Stimulated activated CD8-positive, alpha-beta memory T cell treated with anti-CD3 and anti-CD28 coated beads, Interleukin-2, amount 100 ng/mL, for 48 hours (primary cell): ENCODE data around the gene DUSP6.

Experiments used
- DNase-seq, 2 donors: peaks; one replicate each; pipeline ENCODE4 v3.0.0-alpha.2; 2020; ENCODE audit warnings: low read depth in 2 of 2

The DUSP6 gene, protein sequence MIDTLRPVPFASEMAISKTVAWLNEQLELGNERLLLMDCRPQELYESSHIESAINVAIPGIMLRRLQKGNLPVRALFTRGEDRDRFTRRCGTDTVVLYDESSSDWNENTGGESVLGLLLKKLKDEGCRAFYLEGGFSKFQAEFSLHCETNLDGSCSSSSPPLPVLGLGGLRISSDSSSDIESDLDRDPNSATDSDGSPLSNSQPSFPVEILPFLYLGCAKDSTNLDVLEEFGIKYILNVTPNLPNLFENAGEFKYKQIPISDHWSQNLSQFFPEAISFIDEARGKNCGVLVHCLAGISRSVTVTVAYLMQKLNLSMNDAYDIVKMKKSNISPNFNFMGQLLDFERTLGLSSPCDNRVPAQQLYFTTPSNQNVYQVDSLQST

GRCh38 chr12:89352492-89353187 lies at the start of gene DUSP6:
Gene DUSP6, minus strand, starts transcription at chr12:89352501. Its CDS starts 462 bp downstream, at chr12:89352039.
- peak; percentile 83 to 84 for DNase-seq

DNA sequence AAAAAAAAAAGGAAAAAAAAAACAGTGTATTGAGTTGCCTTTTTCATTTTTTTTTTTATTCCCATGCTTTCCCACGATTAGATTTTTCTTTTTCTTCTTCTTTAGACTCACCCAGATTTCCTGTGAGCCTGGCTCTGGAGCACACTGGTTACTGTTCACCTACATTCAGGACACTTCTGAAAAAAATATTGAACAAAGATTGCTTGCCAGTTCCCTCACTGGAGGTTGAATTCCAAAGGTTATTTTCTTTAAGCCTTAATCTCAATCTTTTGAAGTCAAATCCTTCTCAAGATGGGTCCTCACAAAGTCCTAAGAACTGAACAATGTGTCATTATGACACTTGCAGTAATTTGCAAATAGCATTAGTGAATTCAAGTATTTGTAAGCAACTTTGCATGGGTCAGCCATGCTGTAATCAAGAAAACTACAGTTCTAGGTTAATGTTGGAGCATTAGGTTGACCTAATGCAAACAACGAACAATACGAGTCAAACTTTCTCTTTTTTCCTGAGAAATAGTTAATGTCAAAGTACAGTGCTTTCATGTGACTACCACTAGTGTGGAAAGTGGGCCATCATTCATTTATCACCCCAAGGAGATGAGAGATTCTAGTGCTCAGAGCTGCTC lies 49.2 kb upstream of the DUSP6 start:
- DNase-seq: no peak

DNA sequence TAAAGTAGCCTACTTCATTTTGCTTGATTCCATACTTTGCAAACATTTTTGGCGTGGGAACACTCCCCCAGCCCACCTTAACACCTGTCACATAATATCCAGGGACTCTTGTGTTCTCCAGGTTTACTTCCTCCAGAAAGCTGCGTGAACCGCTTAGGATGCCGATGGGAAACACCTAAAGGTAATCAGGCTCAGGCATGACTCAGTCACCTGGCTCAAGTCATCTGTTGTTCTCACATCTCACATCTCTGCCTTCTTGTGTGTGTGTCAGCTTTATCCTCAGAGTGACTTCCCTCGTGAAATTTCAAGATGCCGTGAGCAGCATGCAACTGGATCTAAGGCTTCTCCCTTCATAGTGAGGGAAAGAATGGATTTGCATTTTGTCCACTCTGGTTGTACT lies 48.1 kb upstream of the DUSP6 start:
- no peak for DNase-seq

DNA sequence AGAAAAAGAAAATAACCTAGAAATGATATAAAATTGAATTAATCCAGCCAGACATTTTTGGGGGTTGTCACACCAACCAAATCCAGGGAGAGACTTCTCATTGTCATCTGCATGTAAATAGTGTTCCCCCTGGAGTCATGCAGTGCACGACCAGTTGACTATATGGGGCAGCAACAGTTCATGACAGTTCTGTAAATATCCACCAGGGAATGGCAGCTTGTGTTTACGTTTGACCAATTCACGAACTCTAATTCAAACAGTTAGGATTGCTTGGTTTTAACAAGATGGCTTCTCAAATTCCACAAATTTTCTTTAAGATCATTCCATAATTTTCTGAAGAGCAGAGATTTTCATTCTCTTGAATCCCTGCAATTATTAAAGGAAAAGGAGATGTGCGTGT lies 43.4 kb upstream of the DUSP6 start:
- DNase-seq: no peak

DNA sequence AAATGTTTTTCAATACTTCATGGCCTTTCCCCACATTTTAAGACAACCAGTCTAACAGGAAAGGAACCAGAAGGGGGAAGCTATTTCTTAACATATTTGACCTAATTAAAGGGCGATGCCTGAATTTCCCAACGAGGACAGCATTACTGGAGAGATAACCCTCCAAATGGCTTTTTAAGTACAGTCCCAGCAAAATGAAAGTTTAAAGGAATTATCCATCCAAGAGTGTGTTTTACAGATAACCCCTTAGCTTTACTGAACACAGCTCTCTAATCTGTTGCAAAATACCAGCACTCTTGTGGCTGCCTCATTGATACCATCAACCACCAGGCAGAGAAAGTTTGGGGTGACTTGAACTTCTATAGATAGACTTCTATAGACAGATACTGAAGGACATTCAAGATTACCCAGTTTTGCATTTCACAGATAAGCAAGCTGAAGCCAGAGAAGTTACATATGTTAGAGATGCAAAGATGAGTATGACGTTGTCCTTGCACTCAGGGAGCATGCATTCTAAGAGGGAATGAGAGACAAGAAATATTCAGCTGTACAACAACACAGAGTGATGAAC lies 41.3 kb upstream of the DUSP6 start:
- no peak for DNase-seq

- no peak for DNase-seq
These were observed 40.1 kb upstream of the DUSP6 start for GRCh38 chr12:89392391-89392790.

- DNase-seq: no peak
These were observed 39.5 kb upstream of the DUSP6 start for GRCh38 chr12:89391726-89392336.

- DNase-seq: peak in 1 of 2 donors; percentile 13
These were observed 38.7 kb upstream of the DUSP6 start for GRCh38 chr12:89390802-89391673.

DNA sequence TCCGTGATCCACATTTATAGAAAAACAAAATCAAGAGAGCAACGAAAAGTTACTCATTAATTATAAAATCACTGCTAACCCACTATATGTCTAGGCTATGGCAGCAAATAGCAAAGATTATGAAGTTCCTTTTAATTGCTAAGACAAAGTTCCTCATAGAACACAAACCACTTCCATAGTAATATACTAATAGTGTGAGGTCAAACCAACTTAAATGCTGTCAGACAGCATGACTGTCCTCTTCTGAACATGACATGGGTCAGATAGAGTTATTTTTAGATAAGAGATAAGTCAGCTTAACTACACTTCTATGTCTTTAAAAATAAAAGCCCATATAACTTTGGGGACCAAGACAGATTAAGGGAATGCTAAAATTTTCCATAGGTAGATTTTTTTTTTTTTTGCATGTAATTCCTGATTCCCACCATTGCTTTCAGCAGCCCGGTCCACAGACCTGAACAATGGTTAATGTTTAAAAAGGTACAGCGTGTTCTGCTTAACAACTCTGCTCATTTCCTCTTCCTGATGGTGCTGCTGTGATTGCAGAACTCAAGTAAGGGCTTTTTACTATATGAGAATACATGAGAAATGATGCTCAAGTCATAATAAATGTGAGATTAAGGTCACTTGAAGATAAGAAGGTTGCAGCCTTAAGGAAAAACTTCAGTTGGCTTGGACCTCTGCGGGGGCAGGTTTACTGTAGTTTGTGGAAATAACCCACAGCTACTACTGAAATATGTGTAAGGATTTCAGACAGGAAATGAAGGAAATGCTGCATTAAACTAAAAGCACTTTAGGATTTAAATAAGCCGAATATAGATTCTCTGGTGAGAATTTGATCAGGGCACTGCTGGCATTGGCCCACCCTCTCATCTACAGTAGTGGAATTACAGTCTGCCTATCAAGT lies 37.7 kb upstream of the DUSP6 start:
- DNase-seq: no peak

DNA sequence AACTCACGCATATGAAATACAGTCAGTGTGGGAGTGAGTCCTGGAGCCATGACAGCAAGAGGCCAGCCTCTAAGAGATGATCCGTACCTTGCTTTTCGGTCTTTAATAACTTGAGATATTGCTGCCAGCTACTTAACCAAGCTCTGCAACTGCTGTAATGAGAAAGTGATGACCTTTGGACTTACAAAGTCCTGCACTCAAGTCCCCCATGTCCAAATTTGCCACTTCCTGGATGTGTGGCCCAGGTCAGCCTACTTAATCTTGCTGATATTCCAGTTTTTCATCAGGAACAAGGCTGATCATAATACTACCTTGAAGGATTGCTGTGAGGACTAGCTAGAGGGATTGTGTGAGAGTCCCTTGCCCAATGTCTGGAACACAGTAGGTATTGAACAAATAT lies 33.8 kb upstream of the DUSP6 start:
- DNase-seq: no peak

GRCh38 chr12:89384807-89385206 lies 32.5 kb upstream of the DUSP6 start:
- no peak for DNase-seq

DNA sequence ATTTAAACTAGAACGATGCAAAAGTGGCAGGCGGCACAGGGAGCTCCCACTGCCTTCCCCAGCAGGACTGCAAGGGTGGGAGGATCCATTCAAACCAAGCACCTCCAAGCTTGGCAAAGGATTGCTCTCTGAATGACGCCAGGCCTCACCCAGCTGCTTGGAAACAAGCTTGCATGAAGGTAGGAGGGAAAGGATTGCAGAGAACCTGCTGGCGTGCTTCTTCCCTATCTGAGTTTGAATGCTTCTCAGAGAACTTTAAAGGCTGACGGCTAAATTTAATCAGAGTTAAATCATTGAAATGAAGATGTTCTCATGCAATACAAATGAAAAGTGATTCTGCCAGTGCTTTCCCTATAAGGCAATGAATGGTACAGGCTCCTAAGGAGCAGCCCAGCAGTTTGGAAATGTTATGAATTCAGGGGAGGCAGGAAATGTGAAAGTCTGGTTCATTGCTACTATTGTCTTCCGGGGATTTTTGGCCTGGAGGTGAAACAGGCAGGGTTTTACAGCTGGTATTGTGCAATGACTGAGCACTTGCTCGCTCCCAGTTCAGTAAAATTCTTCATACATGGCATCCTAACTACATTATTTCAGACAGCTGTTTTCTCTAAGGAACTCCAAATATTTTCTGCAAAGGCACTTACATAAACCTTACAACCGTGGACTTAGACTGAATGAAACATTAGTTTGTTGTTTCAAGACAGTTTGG lies 31.9 kb upstream of the DUSP6 start:
- no peak for DNase-seq

GRCh38 chr12:89383235-89384049 lies 31.1 kb upstream of the DUSP6 start:
- DNase-seq: no peak

DNA sequence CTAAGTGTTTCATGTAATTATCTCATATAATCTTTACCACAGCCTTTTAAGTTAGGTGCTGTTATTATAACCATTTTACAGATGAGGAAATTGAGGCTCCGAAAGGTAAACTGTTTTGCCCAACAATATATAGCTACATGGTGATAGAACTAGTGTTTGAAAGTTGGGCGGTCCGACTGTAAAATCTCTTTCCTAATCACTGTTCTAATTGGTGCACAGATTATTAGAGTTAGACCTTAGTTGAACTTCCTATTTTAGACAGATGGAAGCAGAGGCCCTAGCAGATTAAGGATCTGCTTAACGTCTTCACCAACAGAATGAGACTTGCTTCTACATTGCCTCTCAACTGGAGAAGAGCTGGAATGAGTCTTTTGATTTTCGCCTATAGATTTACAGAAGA lies 30.0 kb upstream of the DUSP6 start:
- DNase-seq: no peak

- DNase-seq: no peak
These were observed 27.7 kb upstream of the DUSP6 start for GRCh38 chr12:89379839-89380467.

DNA sequence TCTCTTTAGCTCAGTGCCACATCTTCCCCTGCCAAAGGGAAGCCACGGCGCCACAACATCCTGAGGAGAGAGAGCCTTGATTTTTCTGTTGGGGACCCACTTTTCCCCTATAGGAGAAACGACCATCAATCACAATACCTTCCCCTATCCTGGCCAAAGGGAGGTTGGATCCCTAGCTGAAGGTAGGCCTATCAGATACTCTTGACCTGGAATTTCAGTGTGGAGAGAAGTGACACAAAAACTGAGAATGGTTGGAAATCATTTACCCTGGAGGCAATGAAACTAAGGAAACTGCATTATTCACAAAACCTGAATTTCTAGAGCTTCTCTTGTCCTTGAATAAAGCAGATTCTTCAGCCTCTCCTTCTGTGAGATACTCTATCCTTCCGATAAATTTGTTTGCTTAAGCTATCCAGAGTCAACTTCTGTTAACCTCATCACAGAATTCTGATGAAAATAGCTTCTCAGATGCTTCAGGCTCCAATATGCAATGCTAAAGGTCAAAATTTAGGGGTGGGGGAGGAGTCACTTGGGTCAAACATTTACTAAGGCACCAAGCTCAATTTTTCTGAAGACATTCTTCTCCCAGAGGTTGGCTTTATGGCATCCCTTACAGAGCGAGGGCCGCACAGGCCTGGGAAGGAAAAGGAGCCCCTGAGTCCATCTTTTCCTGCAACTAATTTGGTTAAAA lies 27.0 kb upstream of the DUSP6 start:
- no peak for DNase-seq

DNA sequence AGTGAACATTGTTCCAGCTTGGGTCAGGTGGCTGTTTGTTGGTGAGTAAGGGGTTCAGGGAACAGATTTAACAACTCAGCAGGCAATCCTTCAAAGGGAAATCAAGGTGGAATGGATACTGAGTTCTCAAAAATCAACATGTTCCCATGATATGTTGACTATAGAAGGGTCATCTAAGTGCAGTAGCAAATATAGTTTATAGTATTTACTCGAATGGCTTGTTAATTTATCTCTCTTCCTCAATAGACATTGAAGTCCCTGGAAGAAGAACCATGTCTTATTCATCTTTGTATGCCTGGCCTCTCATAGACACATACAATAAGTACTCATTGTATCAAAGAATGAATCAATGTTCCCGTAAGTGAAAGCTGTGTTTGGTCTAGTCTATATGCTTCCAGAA lies 24.5 kb upstream of the DUSP6 start:
- no peak for DNase-seq

DNA sequence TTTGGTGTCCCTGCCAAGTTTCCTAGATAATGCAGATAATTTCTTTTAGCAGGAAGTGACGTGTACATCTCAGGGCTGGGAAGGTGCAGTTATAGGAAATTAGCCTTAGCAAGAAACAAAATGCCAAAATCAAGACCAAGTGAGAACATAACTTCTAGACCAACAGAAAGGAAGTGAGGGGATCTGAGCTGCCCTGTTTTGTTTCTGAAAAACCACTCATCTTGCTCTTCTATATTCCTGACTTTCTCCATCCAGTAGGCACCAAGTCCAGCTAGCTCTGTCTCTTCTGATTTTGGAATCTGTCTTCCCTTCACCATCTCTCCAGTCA lies 23.9 kb upstream of the DUSP6 start:
- DNase-seq: no peak
